A549 (cell line): ENCODE results near the gene DUS3L. TPM values are rescaled to one million over a fixed set of nuclear protein-coding genes. Genes with fewer than 3 reads are reported as not detected.

Source experiments
- ATAC-seq, 2 experiments: fragments of 200-7000 bp in 1 of 2; fragments of >200 bp in 1 of 2; cut with Nextera tagmentation in 1 of 2; cut with Tn5 transposase in 1 of 2; 3 replicates each; pipeline versions ENCODE4 v1.8.0 to v1.9.1; 2018 to 2020; ENCODE audit warnings: mild to moderate bottlenecking in 1 of 2, moderate library complexity in 1 of 2
- CTCF ChIA-PET: fragments of 300-600 bp; sonication (Branson Sonifier 250); formaldehyde crosslinking; extraction: SDS; loops from one replicate; lab custom pipeline; 2021; ENCODE audit warnings: antibody characterized with exemption, inconsistent platforms; lab: Yijun Ruan, JAX
- POLR2A ChIA-PET: fragments of 350-600 bp; formaldehyde crosslinking; extraction: SDS; loops from one replicate; lab custom pipeline; 2021; ENCODE audit warnings: antibody characterized with exemption, inconsistent platforms; lab: Yijun Ruan, JAX
- DNase-seq, 2 experiments: peaks; one replicate each; pipeline versions ENCODE4 v3.0.0 to v3.0.0-alpha.2; 2011 to 2016; ENCODE audit warnings: low read depth in 1 of 2, low spot score in 1 of 2
- FAIRE-seq: peaks from 2 replicates; lab custom pipeline; 2011; peaks lifted over from hg19 to GRCh38; lab: Jason Lieb, UNC
- H3K27ac ChIP-seq, 2 experiments: fragments of >200 bp; sonication (Bioruptor Twin); formaldehyde crosslinking; 3 replicates each; pipeline ENCODE4 v1.5.1; 2016 to 2017
- H3K4me1 ChIP-seq: fragments of >200 bp; sonication (Bioruptor Twin); formaldehyde crosslinking; 3 replicates; pipeline ENCODE4 v1.6.1; 2016
- H3K4me2 ChIP-seq: fragments of >200 bp; sonication (Bioruptor Twin); formaldehyde crosslinking; 3 replicates; pipeline ENCODE4 v1.6.1; 2016
- H3K4me3 ChIP-seq: fragments of >200 bp; sonication (Bioruptor Twin); formaldehyde crosslinking; 3 replicates; pipeline ENCODE4 v1.5.1; 2016
- H3K9me3 ChIP-seq: fragments of >200 bp; sonication (Bioruptor Twin); formaldehyde crosslinking; 3 replicates; pipeline ENCODE4 v1.6.1; 2016
- BHLHE40 ChIP-seq: IDR thresholded peaks from 2 replicates; pipeline ENCODE4 v1.6.1; 2012; ENCODE audit warnings: low read depth, low read length, inconsistent platforms
- ELK1 ChIP-seq: fragments of 150-350 bp; IDR thresholded peaks from 2 replicates; pipeline ENCODE4 v1.6.1; 2014; ENCODE audit warnings: low read depth, mild to moderate bottlenecking, low read length
- FOSB ChIP-seq: fragments of 250-450 bp; sonication (Bioruptor Pico); IDR thresholded peaks from 2 replicates; pipeline ENCODE4 v1.5.0; 2020; ENCODE audit warnings: mild to moderate bottlenecking, moderate library complexity
- FOSL2 ChIP-seq, 2 experiments: fragments of 450-650 bp in 1 of 2; fragments of >200 bp in 1 of 2; sonication (Bioruptor Twin) in 1 of 2; formaldehyde crosslinking; IDR thresholded peaks; 2 replicates each; pipeline versions ENCODE4 v1.5.0 to v1.6.1; 2016 to 2020; ENCODE audit warnings: mild to moderate bottlenecking in 1 of 2, moderate library complexity in 1 of 2
- FOXS1 ChIP-seq: fragments of 250-450 bp; sonication (Bioruptor Pico); IDR thresholded peaks from 2 replicates; pipeline ENCODE4 v1.5.0; 2020; ENCODE audit warnings: mild to moderate bottlenecking, moderate library complexity
- HES2 ChIP-seq: fragments of >200 bp; sonication (Bioruptor Twin); formaldehyde crosslinking; IDR thresholded peaks from 2 replicates; pipeline ENCODE4 v1.6.1; 2016
- HOXA7 ChIP-seq: fragments of 250-450 bp; sonication (Bioruptor Pico); IDR thresholded peaks from 2 replicates; pipeline ENCODE4 v1.5.0; 2020; ENCODE audit warnings: mild to moderate bottlenecking, moderate library complexity
- HOXB5 ChIP-seq: fragments of 250-450 bp; sonication (Bioruptor Pico); IDR thresholded peaks from 2 replicates; pipeline ENCODE4 v1.5.0; 2020; ENCODE audit warnings: mild to moderate bottlenecking, moderate library complexity
- KDM1A ChIP-seq: fragments of 200-600 bp; sonication (generic); IDR thresholded peaks from 2 replicates; pipeline ENCODE4 v1.6.1; 2016; ENCODE audit warnings: low read depth, mild to moderate bottlenecking
- KDM5A ChIP-seq: fragments of 200-600 bp; sonication (generic); IDR thresholded peaks from 2 replicates; pipeline ENCODE4 v1.6.1; 2016; ENCODE audit warnings: antibody characterized with exemption, mild to moderate bottlenecking
- MAX ChIP-seq: IDR thresholded peaks from 2 replicates; pipeline ENCODE4 v1.6.1; 2012
- MAZ ChIP-seq: fragments of 150-350 bp; IDR thresholded peaks from 2 replicates; pipeline ENCODE4 v1.6.1; 2014; ENCODE audit warnings: antibody characterized with exemption, low read depth, low read length, borderline replicate concordance
- NR3C1 ChIP-seq: fragments of >200 bp; sonication (Bioruptor Twin); formaldehyde crosslinking; IDR thresholded peaks from 3 replicates; pipeline ENCODE4 v1.6.1; 2017
- PHF8 ChIP-seq: fragments of 200-600 bp; sonication (generic); IDR thresholded peaks from 2 replicates; pipeline ENCODE4 v1.6.1; 2016; ENCODE audit warnings: low read depth, mild to moderate bottlenecking, antibody characterized with exemption, moderate library complexity, borderline replicate concordance
- POLR2A ChIP-seq: IDR thresholded peaks from 2 replicates; pipeline ENCODE4 v1.6.1; 2012; ENCODE audit warnings: mild to moderate bottlenecking, low read length
- RARB ChIP-seq: fragments of 250-450 bp; sonication (Bioruptor Pico); IDR thresholded peaks from 2 replicates; pipeline ENCODE4 v1.8.0; 2021; ENCODE audit warnings: mild to moderate bottlenecking, moderate library complexity
- TP53 ChIP-seq: fragments of 250-450 bp; sonication (Bioruptor Pico); IDR thresholded peaks from 2 replicates; pipeline ENCODE4 v1.5.0; 2021; ENCODE audit warnings: mild to moderate bottlenecking, moderate library complexity
- ZC3H11A ChIP-seq: fragments of 450-650 bp; IDR thresholded peaks from 2 replicates; pipeline ENCODE4 v1.6.1; 2014; ENCODE audit warnings: antibody characterized with exemption, mild to moderate bottlenecking
- ZFP36 ChIP-seq: fragments of 450-650 bp; IDR thresholded peaks from 2 replicates; pipeline ENCODE4 v1.6.1; 2014; ENCODE audit warnings: borderline replicate concordance; ENCODE audit not compliant: partially characterized antibody
- ZNF302 ChIP-seq: fragments of 250-450 bp; sonication (Bioruptor Pico); IDR thresholded peaks from 2 replicates; pipeline ENCODE4 v1.9.0; 2021; ENCODE audit warnings: inconsistent platforms, mild to moderate bottlenecking, moderate library complexity
- ZSCAN20 ChIP-seq: fragments of 250-450 bp; sonication (Bioruptor Pico); IDR thresholded peaks from 2 replicates; pipeline ENCODE4 v1.8.0; 2022; ENCODE audit warnings: mild to moderate bottlenecking, moderate library complexity
- WGBS: methylation state at CpG from one replicate; pipeline ENCODE4 v1.1.6; 2017; ENCODE audit errors: missing lambda C conversion rate; 5-methylcytosine and 5-hydroxymethylcytosine counted together
- polyA plus RNA-seq, 4 experiments: library from polyadenylated mRNA; depleted of rRNA in 3 of 4; stranded (reverse); fragments of >200 nt; fragmentation: RNase III in 1 of 4; extraction: RNeasy Plus Mini Kit Qiagen cat#74134 plus additional on column Dnase treatment in 1 of 4; gene quantifications; 2 replicates in 3 of 4; 3 replicates in 1 of 4; pipeline ENCODE4 v1.2.3, GENCODE V29; 2011 to 2017
- TF ChIP-seq, protein P1 (sequence below): fragments of 250-450 bp; sonication (Bioruptor Pico); IDR thresholded peaks from 2 replicates; pipeline ENCODE4 v1.5.0; 2020; ENCODE audit warnings: low read depth, mild to moderate bottlenecking, moderate library complexity
- TF ChIP-seq, protein P2 (sequence below): IDR thresholded peaks from 2 replicates; pipeline ENCODE4 v1.6.1; 2012; ENCODE audit warnings: low read depth, borderline replicate concordance

DUS3L gene
- polyA plus RNA-seq, 2 of the 4 experiments (the other 2 are of a cell fraction), result 16.3 to 26.9 TPM

GRCh38 chr19:5788422-5788821 is 2.5 kb downstream of the DUS3L start:
- no peak for FAIRE-seq
- ChIA-PET POLR2A (no interaction called here), CTCF (interaction anchor here (0.7 to 2.9 kb wide), 5 partner anchors 9 to 432 kb away, joined by 3 to 8 read pairs (median 6); partner anchors contain the start of gene NRTN)
- Histone ChIP-seq H3K4me2 (no peak overlapping the region), H3K27ac (no peak overlapping the region), H3K9me3 (no peaks in the 10 kb centered on the region), H3K4me1 (peaks cover 5% of the 10 kb centered on the region; the same call in 2 of the 3 replicates), H3K4me3 (no peak overlapping the region)
- DNase-seq, result no peak
- 100% methylated on average over 5 of the region's 5 CpGs for WGBS
- TF ChIP-seq ZNF302 (CRISPR knock-in tag) (no peak), ZSCAN20 (CRISPR knock-in tag) (no peak)
- ATAC-seq, result no peak

DNA sequence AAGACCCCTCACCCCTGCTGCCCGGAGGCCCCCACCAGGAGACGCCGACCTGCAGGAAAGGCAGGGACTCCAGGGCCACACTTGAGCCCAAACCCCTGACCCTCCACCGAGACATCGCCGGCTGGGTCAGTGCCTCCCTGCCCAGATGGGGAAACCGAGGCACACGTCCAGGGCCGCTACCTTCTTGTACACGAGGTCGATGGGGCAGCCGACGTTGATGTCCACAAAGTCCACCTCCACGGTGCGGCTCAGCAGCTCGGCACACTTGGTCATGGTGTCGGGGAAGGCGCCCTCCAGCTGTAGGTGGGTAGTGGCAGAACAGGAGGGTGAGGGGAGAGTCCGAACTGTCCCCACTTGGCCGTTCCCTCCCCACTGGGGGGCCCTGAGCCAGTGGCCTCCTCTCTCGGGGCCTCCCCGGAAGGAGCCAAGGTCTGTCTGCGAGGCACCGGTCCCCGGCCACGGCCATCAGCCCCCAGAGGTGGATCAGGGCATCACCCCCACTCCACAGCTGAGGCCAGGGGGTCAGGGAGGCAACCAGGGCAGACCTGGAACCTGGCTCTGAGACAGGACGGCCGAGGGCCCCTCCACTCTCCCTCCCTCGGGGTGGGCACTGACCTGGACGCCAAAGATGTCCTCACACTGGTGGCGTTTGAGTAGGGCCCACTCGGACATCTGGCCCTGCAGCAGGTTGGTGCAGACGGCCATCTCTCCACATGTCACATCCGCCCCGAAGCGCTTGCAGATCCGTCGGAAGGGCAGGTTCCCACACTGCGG is 3.4 kb downstream of the DUS3L start:
- H3K27ac ChIP-seq, result no peak overlapping the region
- no peaks in the 10 kb centered on the region for H3K9me3 ChIP-seq
- WGBS, result 93% methylated on average over 21 of the region's 39 CpGs
- TF ChIP-seq FOXS1 (CRISPR knock-in tag), result no peak
- TF ChIP-seq HOXA7 (CRISPR knock-in tag), result no peak
- no peak for TF ChIP-seq HOXB5 (CRISPR knock-in tag)
- no peak for TF ChIP-seq RARB
- no peak for TF ChIP-seq POLR2A
- TF ChIP-seq, all 56 proteins: peak for 0
- ATAC-seq (no peak), FAIRE-seq (no peak), DNase-seq (no peak)
- POLR2A ChIA-PET, result no interaction called here
- H3K4me1 ChIP-seq, result peaks cover 5% of the 10 kb centered on the region; the same call in 2 of the 3 replicates
- H3K4me3 ChIP-seq, result no peak overlapping the region
- CTCF ChIA-PET, result interaction anchor here (0.9 to 2.9 kb wide), 4 partner anchors 8 to 17 kb away, joined by 3 to 8 read pairs (median 6); partner anchors contain the start of gene NRTN
- no peak overlapping the region for H3K4me2 ChIP-seq

GRCh38 chr19:5786593-5787408 is 4.2 kb downstream of the DUS3L start:
- Histone ChIP-seq H3K9me3 (no peaks in the 10 kb centered on the region), H3K4me1 (peaks cover 5% of the 10 kb centered on the region; the same call in 2 of the 3 replicates), H3K27ac (no peak overlapping the region), H3K4me2 (no peak overlapping the region), H3K4me3 (no peak overlapping the region)
- WGBS, result 87% methylated on average over 42 of the region's 44 CpGs
- FAIRE-seq (no peak), ATAC-seq (no peak), DNase-seq (no peak)
- POLR2A ChIA-PET, result no interaction called here
- TF ChIP-seq FOSB (CRISPR knock-in tag), result no peak
- TF ChIP-seq ZFP36, result no peak
- TF ChIP-seq, protein P1, sequence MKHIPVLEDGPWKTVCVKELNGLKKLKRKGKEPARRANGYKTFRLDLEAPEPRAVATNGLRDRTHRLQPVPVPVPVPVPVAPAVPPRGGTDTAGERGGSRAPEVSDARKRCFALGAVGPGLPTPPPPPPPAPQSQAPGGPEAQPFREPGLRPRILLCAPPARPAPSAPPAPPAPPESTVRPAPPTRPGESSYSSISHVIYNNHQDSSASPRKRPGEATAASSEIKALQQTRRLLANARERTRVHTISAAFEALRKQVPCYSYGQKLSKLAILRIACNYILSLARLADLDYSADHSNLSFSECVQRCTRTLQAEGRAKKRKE (CRISPR knock-in tag), result no peak
- no peak for TF ChIP-seq HES2
- TF ChIP-seq ELK1, result no peak
- TF ChIP-seq ZC3H11A, result no peak
- no peak for TF ChIP-seq FOSL2 (IDR thresholded peaks at IDR 0.05)
- TF ChIP-seq FOSL2 (CRISPR knock-in tag; IDR thresholded peaks at IDR 0.05), result no peak
- no peak for TF ChIP-seq MAX
- no peak for TF ChIP-seq PHF8
- TF ChIP-seq TP53 (CRISPR knock-in tag), result no peak
- TF ChIP-seq, protein P2, sequence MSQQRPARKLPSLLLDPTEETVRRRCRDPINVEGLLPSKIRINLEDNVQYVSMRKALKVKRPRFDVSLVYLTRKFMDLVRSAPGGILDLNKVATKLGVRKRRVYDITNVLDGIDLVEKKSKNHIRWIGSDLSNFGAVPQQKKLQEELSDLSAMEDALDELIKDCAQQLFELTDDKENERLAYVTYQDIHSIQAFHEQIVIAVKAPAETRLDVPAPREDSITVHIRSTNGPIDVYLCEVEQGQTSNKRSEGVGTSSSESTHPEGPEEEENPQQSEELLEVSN, result no peak
- no peak for TF ChIP-seq KDM1A
- no peak for TF ChIP-seq KDM5A
- TF ChIP-seq NR3C1, result no peak
- no peak for TF ChIP-seq BHLHE40
- no peak for TF ChIP-seq MAZ
- CTCF ChIA-PET, result interaction anchor here (0.9 kb wide), 1 partner anchor 13 kb away, joined by 4 read pairs; no protein-coding TSS in a partner anchor
